ENCODE data around the gene B4GALT6.

The B4GALT6 gene

GRCh38 chr18:31596081-31596872 is 88.1 kb downstream of the B4GALT6 start:
- Histone ChIP-seq H3K4me3 (ENCODE audit: insufficient read depth in 1 of 2, low read depth in 1 of 2, low read length in 2 of 2) (no peak overlapping the region), H3K23ac (ENCODE audit: low read length in 2 of 2) (no peak overlapping the region), H3K4ac (ENCODE audit: low read depth in 1 of 2, low read length in 2 of 2) (no peak overlapping the region), H3K36me3 (ENCODE audit: control insufficient read depth in 1 of 2, insufficient read depth in 2 of 2, low read depth in 1 of 2, low read length in 2 of 2) (no peaks in the 10 kb centered on the region), H2AFZ (ENCODE audit: low read depth, low read length) (no peak overlapping the region), H2BK15ac (ENCODE audit: low read depth, poor library complexity, severe bottlenecking) (no peak overlapping the region), H3K18ac (ENCODE audit: low read depth in 1 of 2, low read length in 2 of 2) (peak overlapping the region in 1 of 2 experiments; percentile 24), H4K91ac (ENCODE audit: low read length) (no peak overlapping the region), H3K79me1 (replicated peaks; ENCODE audit: low read length, poor library complexity, severe bottlenecking) (no peaks in the 10 kb centered on the region), H4K8ac (ENCODE audit: low read length) (no peak overlapping the region), H3K4me1 (ENCODE audit: control insufficient read depth, insufficient read depth, low read depth, low read length) (peaks cover 9% of the 10 kb centered on the region), H3K9me3 (ENCODE audit: control insufficient read depth, low read length) (no peaks in the 10 kb centered on the region), H2AK5ac (ENCODE audit: low read length, severe bottlenecking) (peak overlapping the region; percentile 36), H3K4me2 (ENCODE audit: low read length, poor library complexity, severe bottlenecking) (no peak overlapping the region), H2BK12ac (ENCODE audit: low read length in 2 of 2) (peak overlapping the region; percentile 69 to 91), H2BK5ac (ENCODE audit: low read depth, low read length, poor library complexity, severe bottlenecking) (peak overlapping the region; percentile 31), H3K9ac (ENCODE audit: low read length) (peak overlapping the region; percentile 66), H3K27me3 (ENCODE audit: control insufficient read depth in 1 of 2, insufficient read depth in 1 of 2, low read length in 2 of 2) (peaks cover 0 to 8% of the 10 kb centered on the region in 2 experiments), H3K27ac (ENCODE audit: low read length, poor library complexity, severe bottlenecking) (peak overlapping the region; percentile 77), H3K14ac (ENCODE audit: low read length in 2 of 2) (no peak overlapping the region), H2BK120ac (ENCODE audit: low read depth, low read length) (no peak overlapping the region)
- 91% methylated on average over 8 of the region's 9 CpGs for WGBS
- peak; percentile 80 for DNase-seq

DNA sequence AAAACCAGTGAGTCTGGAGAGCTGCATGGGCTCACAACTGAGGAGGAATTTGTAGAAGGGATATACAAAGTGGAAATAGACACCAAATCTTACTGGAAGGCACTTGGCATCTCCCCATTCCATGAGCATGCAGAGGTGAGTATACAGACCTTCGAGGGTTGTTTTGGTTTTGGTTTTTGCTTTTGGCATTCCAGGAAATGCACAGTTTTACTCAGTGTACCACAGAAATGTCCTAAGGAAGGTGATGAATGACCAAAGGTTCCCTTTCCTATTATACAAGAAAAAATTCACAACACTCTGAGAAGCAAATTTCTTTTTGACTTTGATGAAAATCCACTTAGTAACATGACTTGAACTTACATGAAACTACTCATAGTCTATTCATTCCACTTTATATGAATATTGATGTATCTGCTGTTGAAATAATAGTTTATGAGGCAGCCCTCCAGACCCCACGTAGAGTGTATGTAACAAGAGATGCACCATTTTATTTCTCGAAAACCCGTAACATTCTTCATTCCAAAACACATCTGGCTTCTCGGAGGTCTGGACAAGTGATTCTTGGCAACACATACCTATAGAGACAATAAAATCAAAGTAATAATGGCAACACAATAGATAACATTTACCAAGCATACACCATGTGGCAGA is 89.1 kb downstream of the B4GALT6 start:
- Histone ChIP-seq H3K27ac (ENCODE audit: low read length, poor library complexity, severe bottlenecking) (no peak overlapping the region), H3K36me3 (ENCODE audit: control insufficient read depth in 1 of 2, insufficient read depth in 2 of 2, low read depth in 1 of 2, low read length in 2 of 2) (no peaks in the 10 kb centered on the region), H2BK12ac (ENCODE audit: low read length in 2 of 2) (no peak overlapping the region), H2AK5ac (ENCODE audit: low read length, severe bottlenecking) (no peak overlapping the region), H2AFZ (ENCODE audit: low read depth, low read length) (no peak overlapping the region), H3K4ac (ENCODE audit: low read depth in 1 of 2, low read length in 2 of 2) (no peak overlapping the region), H2BK5ac (ENCODE audit: low read depth, low read length, poor library complexity, severe bottlenecking) (no peak overlapping the region), H3K27me3 (ENCODE audit: control insufficient read depth in 1 of 2, insufficient read depth in 1 of 2, low read length in 2 of 2) (peaks cover 0 to 8% of the 10 kb centered on the region in 2 experiments), H3K18ac (ENCODE audit: low read depth in 1 of 2, low read length in 2 of 2) (no peak overlapping the region), H3K4me3 (ENCODE audit: insufficient read depth in 1 of 2, low read depth in 1 of 2, low read length in 2 of 2) (no peak overlapping the region), H3K9ac (ENCODE audit: low read length) (peak overlapping the region; percentile 66), H3K23ac (ENCODE audit: low read length in 2 of 2) (no peak overlapping the region), H2BK15ac (ENCODE audit: low read depth, poor library complexity, severe bottlenecking) (no peak overlapping the region), H3K14ac (ENCODE audit: low read length in 2 of 2) (no peak overlapping the region), H3K9me3 (ENCODE audit: control insufficient read depth, low read length) (no peaks in the 10 kb centered on the region), H3K79me1 (replicated peaks; ENCODE audit: low read length, poor library complexity, severe bottlenecking) (no peaks in the 10 kb centered on the region), H3K4me2 (ENCODE audit: low read length, poor library complexity, severe bottlenecking) (no peak overlapping the region), H4K8ac (ENCODE audit: low read length) (no peak overlapping the region), H4K91ac (ENCODE audit: low read length) (no peak overlapping the region), H3K4me1 (ENCODE audit: control insufficient read depth, insufficient read depth, low read depth, low read length) (peaks cover 9% of the 10 kb centered on the region), H2BK120ac (ENCODE audit: low read depth, low read length) (no peak overlapping the region)
- DNase-seq, result no peak
- 97% methylated on average over 4 of the region's 5 CpGs for WGBS

- Histone ChIP-seq H2BK120ac (ENCODE audit: low read depth, low read length) (no peak overlapping the region), H3K4ac (ENCODE audit: low read depth in 1 of 2, low read length in 2 of 2) (no peak overlapping the region), H4K91ac (ENCODE audit: low read length) (no peak overlapping the region), H3K4me3 (ENCODE audit: insufficient read depth in 1 of 2, low read depth in 1 of 2, low read length in 2 of 2) (no peak overlapping the region), H2BK15ac (ENCODE audit: low read depth, poor library complexity, severe bottlenecking) (no peak overlapping the region), H3K23ac (ENCODE audit: low read length in 2 of 2) (no peak overlapping the region), H2AFZ (ENCODE audit: low read depth, low read length) (no peak overlapping the region), H3K4me2 (ENCODE audit: low read length, poor library complexity, severe bottlenecking) (no peak overlapping the region), H3K27me3 (ENCODE audit: control insufficient read depth in 1 of 2, insufficient read depth in 1 of 2, low read length in 2 of 2) (peaks cover 0 to 8% of the 10 kb centered on the region in 2 experiments), H3K36me3 (ENCODE audit: control insufficient read depth in 1 of 2, insufficient read depth in 2 of 2, low read depth in 1 of 2, low read length in 2 of 2) (no peaks in the 10 kb centered on the region), H3K79me1 (replicated peaks; ENCODE audit: low read length, poor library complexity, severe bottlenecking) (no peaks in the 10 kb centered on the region), H2BK5ac (ENCODE audit: low read depth, low read length, poor library complexity, severe bottlenecking) (no peak overlapping the region), H4K8ac (ENCODE audit: low read length) (no peak overlapping the region), H3K4me1 (ENCODE audit: control insufficient read depth, insufficient read depth, low read depth, low read length) (peaks cover 7% of the 10 kb centered on the region), H3K9ac (ENCODE audit: low read length) (no peak overlapping the region), H2BK12ac (ENCODE audit: low read length in 2 of 2) (no peak overlapping the region), H2AK5ac (ENCODE audit: low read length, severe bottlenecking) (no peak overlapping the region), H3K18ac (ENCODE audit: low read depth in 1 of 2, low read length in 2 of 2) (no peak overlapping the region), H3K9me3 (ENCODE audit: control insufficient read depth, low read length) (no peaks in the 10 kb centered on the region), H3K27ac (ENCODE audit: low read length, poor library complexity, severe bottlenecking) (no peak overlapping the region), H3K14ac (ENCODE audit: low read length in 2 of 2) (no peak overlapping the region)
- 92% methylated on average over 10 of the region's 10 CpGs for WGBS
- DNase-seq, result no peak
Measured at GRCh38 chr18:31592506-31593157, 91.7 kb downstream of the B4GALT6 start.

- no peak for DNase-seq
- Histone ChIP-seq H3K18ac (ENCODE audit: low read depth in 1 of 2, low read length in 2 of 2) (peak within 1 kb of the TSS in 1 of 2 experiments; percentile 50), H2AK5ac (ENCODE audit: low read length, severe bottlenecking) (no peak within 1 kb of the TSS), H3K27me3 (ENCODE audit: control insufficient read depth in 1 of 2, insufficient read depth in 1 of 2, low read length in 2 of 2) (peaks cover 0 to 8% of the 10 kb centered on the region in 2 experiments), H3K36me3 (ENCODE audit: control insufficient read depth in 1 of 2, insufficient read depth in 2 of 2, low read depth in 1 of 2, low read length in 2 of 2) (no peaks in the 10 kb centered on the region), H3K14ac (ENCODE audit: low read length in 2 of 2) (no peak within 1 kb of the TSS), H2AFZ (ENCODE audit: low read depth, low read length) (no peak within 1 kb of the TSS), H3K4me1 (ENCODE audit: control insufficient read depth, insufficient read depth, low read depth, low read length) (peaks cover 6% of the 10 kb centered on the region), H2BK5ac (ENCODE audit: low read depth, low read length, poor library complexity, severe bottlenecking) (no peak within 1 kb of the TSS), H3K9me3 (ENCODE audit: control insufficient read depth, low read length) (no peaks in the 10 kb centered on the region), H2BK120ac (ENCODE audit: low read depth, low read length) (no peak within 1 kb of the TSS), H4K8ac (ENCODE audit: low read length) (no peak within 1 kb of the TSS), H3K27ac (ENCODE audit: low read length, poor library complexity, severe bottlenecking) (no peak within 1 kb of the TSS), H2BK12ac (ENCODE audit: low read length in 2 of 2) (no peak within 1 kb of the TSS), H4K91ac (ENCODE audit: low read length) (no peak within 1 kb of the TSS), H3K4ac (ENCODE audit: low read depth in 1 of 2, low read length in 2 of 2) (no peak within 1 kb of the TSS), H3K4me2 (ENCODE audit: low read length, poor library complexity, severe bottlenecking) (no peak within 1 kb of the TSS), H3K4me3 (ENCODE audit: insufficient read depth in 1 of 2, low read depth in 1 of 2, low read length in 2 of 2) (no peak within 1 kb of the TSS), H3K23ac (ENCODE audit: low read length in 2 of 2) (no peak within 1 kb of the TSS), H3K9ac (ENCODE audit: low read length) (no peak within 1 kb of the TSS), H3K79me1 (replicated peaks; ENCODE audit: low read length, poor library complexity, severe bottlenecking) (no peaks in the 10 kb centered on the region), H2BK15ac (ENCODE audit: low read depth, poor library complexity, severe bottlenecking) (no peak within 1 kb of the TSS)
- WGBS, result 87% methylated on average over 2 of the region's 5 CpGs
Measured at GRCh38 chr18:31591628-31592027, 92.8 kb downstream of the B4GALT6 start, which contains the start of gene TTR. TSS of gene TTR (plus strand) at chr18:31591877. CDS start at chr18:31591903, 26 bp downstream.
